Colonic mucosa (tissue), 4 donors: ENCODE results near the gene PRKAR1A. TPM values are rescaled to one million over a fixed set of nuclear protein-coding genes. Genes with fewer than 3 reads are reported as not detected.
"Not testable (repeated sequence)": the region's sequence is repeated elsewhere in the genome, so short reads cannot be mapped to it uniquely, and the experiment has no call there.

Experiments
- DNase-seq: peaks from one replicate; pipeline ENCODE4 v3.0.0-alpha.2; 2020
- H3K27ac ChIP-seq: fragments of 200-600 bp; one replicate; pipeline ENCODE4 v1.8.0; 2021
- H3K27me3 ChIP-seq: fragments of 200-600 bp; one replicate; pipeline ENCODE4 v1.8.0; 2021
- H3K36me3 ChIP-seq: fragments of 200-600 bp; one replicate; pipeline ENCODE4 v1.8.0; 2021
- H3K4me1 ChIP-seq: fragments of 200-600 bp; one replicate; pipeline ENCODE4 v1.8.0; 2021; ENCODE audit warnings: mild to moderate bottlenecking
- H3K4me3 ChIP-seq: fragments of 200-600 bp; one replicate; pipeline ENCODE4 v1.8.0; 2021
- H3K9ac ChIP-seq, 2 donors: one replicate each; pipeline ENCODE4 v1.7.0; 2013; ENCODE audit warnings: control low read depth in 2 of 2, low read depth in 2 of 2, low read length in 2 of 2
- H3K9me3 ChIP-seq: fragments of 200-600 bp; one replicate; pipeline ENCODE4 v1.8.0; 2021
- intact Hi-C: fragments of 100-400 bp; cut with DNase I; formaldehyde crosslinking; loops from one replicate; pipeline ENCODE4 v1.14.1; 2022
- total RNA-seq, 2 donors: library from RNA; stranded (reverse); fragmentation: NEBNext Ultra II Directional in 1 of 2; extraction: Animal tissue kit (Norgen Biotek cat#: 25700) in 1 of 2; gene quantifications; one replicate each; pipeline ENCODE4 v1.2.1, GENCODE V29; 2021
- TF ChIP-seq, protein P1 (sequence below): fragments of 200-600 bp; IDR thresholded peaks from one replicate; pipeline ENCODE4 v1.8.0; 2022; ENCODE audit warnings: antibody characterized with exemption, mild to moderate bottlenecking
- donor health status: healthy.
- donor health status: DM: no; HTN: no; CAD: no.
- donor health status: DM: no; HTN: no; CAD: no.

The PRKAR1A gene
- total RNA-seq, 2 donors from 2014 or later: 133 to 168 TPM

DNA sequence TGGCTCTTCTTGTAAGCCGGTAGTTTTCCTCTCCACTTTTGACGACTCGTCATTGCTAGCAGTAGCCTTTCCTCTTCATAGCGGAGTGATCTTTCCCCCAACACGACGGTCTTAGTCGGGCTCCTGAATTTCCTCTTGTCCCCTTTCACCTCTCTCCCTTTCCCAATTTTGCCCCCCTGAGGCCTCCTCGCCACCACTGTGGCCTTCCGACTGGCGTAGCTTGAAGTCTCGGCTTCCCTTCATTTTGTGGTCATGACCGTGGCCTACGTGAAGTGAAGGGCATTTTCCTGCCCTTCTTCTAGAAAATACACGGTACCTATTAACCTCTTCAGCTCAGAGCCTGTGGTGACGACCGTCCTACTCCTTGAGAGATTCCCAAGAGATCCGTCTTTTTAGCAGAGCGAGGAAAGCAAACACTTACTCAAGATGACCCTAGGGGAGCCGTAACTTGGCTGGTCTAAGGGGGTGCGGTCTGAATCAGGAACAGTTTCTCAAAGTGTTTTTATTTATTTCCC, 787 bp downstream of the PRKAR1A start:
- no peaks in the 10 kb centered on the region for H3K9me3 ChIP-seq
- peaks cover 4% of the 10 kb centered on the region for H3K4me1 ChIP-seq
- TF ChIP-seq, protein P1, sequence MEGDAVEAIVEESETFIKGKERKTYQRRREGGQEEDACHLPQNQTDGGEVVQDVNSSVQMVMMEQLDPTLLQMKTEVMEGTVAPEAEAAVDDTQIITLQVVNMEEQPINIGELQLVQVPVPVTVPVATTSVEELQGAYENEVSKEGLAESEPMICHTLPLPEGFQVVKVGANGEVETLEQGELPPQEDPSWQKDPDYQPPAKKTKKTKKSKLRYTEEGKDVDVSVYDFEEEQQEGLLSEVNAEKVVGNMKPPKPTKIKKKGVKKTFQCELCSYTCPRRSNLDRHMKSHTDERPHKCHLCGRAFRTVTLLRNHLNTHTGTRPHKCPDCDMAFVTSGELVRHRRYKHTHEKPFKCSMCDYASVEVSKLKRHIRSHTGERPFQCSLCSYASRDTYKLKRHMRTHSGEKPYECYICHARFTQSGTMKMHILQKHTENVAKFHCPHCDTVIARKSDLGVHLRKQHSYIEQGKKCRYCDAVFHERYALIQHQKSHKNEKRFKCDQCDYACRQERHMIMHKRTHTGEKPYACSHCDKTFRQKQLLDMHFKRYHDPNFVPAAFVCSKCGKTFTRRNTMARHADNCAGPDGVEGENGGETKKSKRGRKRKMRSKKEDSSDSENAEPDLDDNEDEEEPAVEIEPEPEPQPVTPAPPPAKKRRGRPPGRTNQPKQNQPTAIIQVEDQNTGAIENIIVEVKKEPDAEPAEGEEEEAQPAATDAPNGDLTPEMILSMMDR: no peak
- H3K4me3 ChIP-seq: peak overlapping the region; percentile 90
- H3K36me3 ChIP-seq: no peaks in the 10 kb centered on the region
- intact Hi-C loops: no loop called here
- H3K27ac ChIP-seq: peak overlapping the region; percentile 96
- H3K9ac ChIP-seq: peak overlapping the region; percentile 96 to 98
- peak; percentile 43 for DNase-seq
- H3K27me3 ChIP-seq: no peaks in the 10 kb centered on the region

DNA sequence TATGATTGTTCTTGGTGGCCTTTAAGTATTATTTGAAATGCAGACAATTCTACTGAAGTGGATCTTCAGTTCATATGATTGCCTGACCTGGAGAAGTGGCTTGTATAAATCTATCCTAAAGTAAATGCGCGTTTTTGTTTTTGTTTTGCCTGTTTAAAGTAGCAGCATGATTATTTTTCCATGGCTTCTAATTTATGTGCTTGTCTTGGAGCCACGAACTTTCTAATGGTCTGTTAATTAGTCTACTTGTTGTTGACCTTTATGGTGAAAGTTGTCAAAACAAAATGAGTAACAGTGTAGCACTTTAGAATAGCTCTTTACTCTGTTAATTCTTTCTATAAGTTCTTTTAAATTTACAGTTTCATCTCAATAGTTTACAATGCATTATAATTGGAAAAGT, 1.7 kb downstream of the PRKAR1A start:
- Histone ChIP-seq H3K27me3 (no peaks in the 10 kb centered on the region), H3K9me3 (no peaks in the 10 kb centered on the region), H3K4me3 (peak overlapping the region; percentile 90), H3K36me3 (no peaks in the 10 kb centered on the region), H3K9ac (peak overlapping the region in 1 of 2 donors; percentile 96), H3K27ac (no peak overlapping the region), H3K4me1 (peaks cover 4% of the 10 kb centered on the region)
- TF ChIP-seq, protein P1: no peak
- intact Hi-C loops: no loop called here
- DNase-seq: no peak

DNA sequence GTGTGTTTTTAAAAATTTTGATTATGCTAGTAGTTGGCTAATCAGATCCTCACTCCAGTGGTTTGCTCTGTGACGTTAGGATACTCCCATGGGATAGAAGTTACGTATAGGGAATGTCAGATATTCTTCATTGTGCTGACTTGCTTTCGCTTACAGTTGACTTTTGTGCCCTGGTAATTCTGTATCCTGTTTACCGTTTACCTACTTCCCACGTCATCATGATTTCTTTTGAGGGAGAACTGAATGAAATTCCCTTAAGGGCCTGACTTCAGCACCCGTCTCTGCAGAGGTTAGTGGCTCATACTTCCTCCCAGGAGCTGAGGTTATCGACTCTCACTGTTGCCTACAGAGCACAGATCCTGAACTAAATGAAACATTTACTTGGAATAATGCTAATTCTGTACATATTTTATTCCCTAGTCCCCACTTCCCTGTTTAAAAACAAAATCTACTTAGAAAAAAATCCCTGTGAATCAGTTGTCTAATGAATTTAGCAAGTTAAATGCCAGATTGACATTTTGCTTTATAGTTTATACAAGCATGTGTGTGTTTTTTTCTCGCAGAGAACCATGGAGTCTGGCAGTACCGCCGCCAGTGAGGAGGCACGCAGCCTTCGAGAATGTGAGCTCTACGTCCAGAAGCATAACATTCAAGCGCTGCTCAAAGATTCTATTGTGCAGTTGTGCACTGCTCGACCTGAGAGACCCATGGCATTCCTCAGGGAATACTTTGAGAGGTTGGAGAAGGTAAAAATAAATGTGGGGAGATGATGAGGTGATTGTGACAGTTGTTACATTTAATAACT, 2.8 kb downstream of the PRKAR1A start:
- peaks cover 4% of the 10 kb centered on the region for H3K4me1 ChIP-seq
- no peak for DNase-seq
- H3K27ac ChIP-seq: no peak overlapping the region
- H3K27me3 ChIP-seq: no peaks in the 10 kb centered on the region
- no peaks in the 10 kb centered on the region for H3K36me3 ChIP-seq
- intact Hi-C loops: no loop called here
- no peaks in the 10 kb centered on the region for H3K9me3 ChIP-seq
- no peak overlapping the region for H3K4me3 ChIP-seq
- TF ChIP-seq, protein P1: no peak
- peak overlapping the region in 1 of 2 donors; percentile 0 for H3K9ac ChIP-seq

DNA sequence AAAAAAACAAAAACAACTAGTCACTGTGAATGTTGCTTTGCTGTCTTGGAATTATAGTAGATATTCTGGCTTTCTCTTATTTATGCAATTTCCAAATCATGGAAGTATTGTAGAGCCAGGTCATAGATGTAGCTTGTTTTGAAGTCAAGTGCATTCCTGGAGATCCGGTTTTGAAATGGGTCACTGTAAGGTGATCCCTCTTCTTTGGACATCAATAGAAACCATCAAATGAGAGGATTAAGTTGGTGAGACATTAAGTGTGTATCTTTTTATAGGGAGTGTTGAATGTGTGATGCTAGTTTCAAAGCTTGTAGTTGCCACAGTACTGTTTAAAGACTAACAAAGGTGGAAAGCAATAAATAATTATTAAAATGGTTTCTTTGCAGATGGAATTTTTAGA, 4.5 kb downstream of the PRKAR1A start:
- H3K9me3 ChIP-seq: no peaks in the 10 kb centered on the region
- DNase-seq: no peak
- no peak overlapping the region for H3K4me3 ChIP-seq
- intact Hi-C loops: no loop called here
- no peaks in the 10 kb centered on the region for H3K4me1 ChIP-seq
- no peaks in the 10 kb centered on the region for H3K36me3 ChIP-seq
- TF ChIP-seq, protein P1: no peak
- no peak overlapping the region for H3K9ac ChIP-seq
- no peak overlapping the region for H3K27ac ChIP-seq
- no peaks in the 10 kb centered on the region for H3K27me3 ChIP-seq

GRCh38 chr17:68517605-68518004, 5.4 kb downstream of the PRKAR1A start:
- H3K9ac ChIP-seq, H3K27ac ChIP-seq, H3K27me3 ChIP-seq, H3K4me3 ChIP-seq, DNase-seq, H3K36me3 ChIP-seq, H3K9me3 ChIP-seq, intact Hi-C loops, H3K4me1 ChIP-seq: not testable (repeated sequence)
